Kidney (tissue), 14 donors: Measurements from ENCODE around the gene HHLA2. TPM values are rescaled to one million over a fixed set of nuclear protein-coding genes. Genes with fewer than 3 reads are reported as not detected.

Experiments
- DNase-seq, 5 donors: peaks; one replicate each; pipeline ENCODE4 v3.0.0-alpha.2; 2013 to 2020
- FAIRE-seq: peaks from 2 replicates; lab custom pipeline; 2012; peaks lifted over from hg19 to GRCh38; lab: Jason Lieb, UNC
- H3K27ac ChIP-seq, 2 donors: one replicate each; pipeline ENCODE4 v1.7.0; 2013; ENCODE audit warnings: low read depth in 2 of 2, low read length in 2 of 2, inconsistent platforms in 1 of 2
- H3K27me3 ChIP-seq: one replicate; pipeline ENCODE4 v1.7.1; 2013; ENCODE audit warnings: low read length, inconsistent platforms; ENCODE audit not compliant: control insufficient read depth, insufficient read depth
- H3K36me3 ChIP-seq, 3 donors: one replicate each; pipeline versions ENCODE4 v1.7.0 to v1.7.1; 2013; ENCODE audit warnings: low read length in 3 of 3, control low read depth in 1 of 3, inconsistent platforms in 1 of 3; ENCODE audit not compliant: insufficient read depth in 3 of 3, control insufficient read depth in 2 of 3
- H3K4me1 ChIP-seq, 3 donors: one replicate each; pipeline versions ENCODE4 v1.7.0 to v1.7.1; 2013; ENCODE audit warnings: low read length in 3 of 3, inconsistent platforms in 1 of 3, low read depth in 1 of 3; ENCODE audit not compliant: control insufficient read depth in 2 of 3, insufficient read depth in 2 of 3
- H3K4me3 ChIP-seq, 3 donors: one replicate each; pipeline versions ENCODE4 v1.7.0 to v1.8.1; 2013; ENCODE audit warnings: low read length in 3 of 3, control low read depth in 1 of 3, inconsistent platforms in 1 of 3
- H3K9ac ChIP-seq, 3 donors: one replicate each; pipeline versions ENCODE4 v1.7.0 to v1.7.1; 2013; ENCODE audit warnings: low read length in 3 of 3, control low read depth in 1 of 3, inconsistent platforms in 1 of 3
- H3K9me3 ChIP-seq, 3 donors: one replicate each; pipeline versions ENCODE4 v1.7.0 to v1.7.1; 2013; ENCODE audit warnings: low read length in 3 of 3, control low read depth in 1 of 3, inconsistent platforms in 1 of 3; ENCODE audit not compliant: control insufficient read depth in 2 of 3, insufficient read depth in 1 of 3
- CTCF ChIP-seq: IDR thresholded peaks from 3 replicates; pipeline ENCODE4 v1.5.1; 2012; ENCODE audit warnings: mild to moderate bottlenecking, moderate library complexity, borderline replicate concordance; ENCODE audit not compliant: insufficient read depth; ENCODE audit errors: extremely low read depth
- intact Hi-C: fragments of 100-400 bp; cut with DNase I; formaldehyde crosslinking; loops from one replicate; pipeline ENCODE4 v1.11.1; 2022
- polyA plus RNA-seq: library from polyadenylated mRNA; stranded (reverse); fragments of 350-450 nt; fragmentation: Illumina TruSeq; extraction: RNeasy Lipid Tissue Mini Kit (QIAGEN cat#74804); gene quantifications from one replicate; pipeline ENCODE4 v1.2.3, GENCODE V29; 2014; ENCODE audit warnings: low read depth, low replicate concordance; ENCODE audit not compliant: insufficient read depth
- total RNA-seq: library from RNA; stranded (reverse); fragmentation: NEBNext Ultra II Directional; extraction: Animal tissue kit (Norgen Biotek cat#: 25700); gene quantifications from one replicate; pipeline ENCODE4 v1.2.1, GENCODE V29; 2021
- donor health status: control.
- donor health status: control.
- donor health status: control.
- donor health status: control.
- donor health status: control.
- donor health status: DM: yes; HTN: yes; CAD: no.
- donor health status: Normal renal cell carcinoma (clear cell type).

The HHLA2 gene
- total and polyA plus RNA-seq, 2 donors from 2014 or later, result 5.1 to 18.8 TPM

GRCh38 chr3:108394016-108394415 lies 97.7 kb downstream of the HHLA2 start:
- no peak overlapping the region for H3K9ac ChIP-seq
- H3K27me3 ChIP-seq, result no peaks in the 10 kb centered on the region
- no peak overlapping the region for H3K27ac ChIP-seq
- FAIRE-seq (no peak), DNase-seq (no peak)
- no peaks in the 10 kb centered on the region for H3K4me1 ChIP-seq
- TF ChIP-seq CTCF, result no peak
- no peak overlapping the region for H3K4me3 ChIP-seq
- intact Hi-C loops, result no loop called here
- H3K9me3 ChIP-seq, result no peaks in the 10 kb centered on the region
- H3K36me3 ChIP-seq, result no peaks in the 10 kb centered on the region

GRCh38 chr3:108394563-108394962 lies 98.2 kb downstream of the HHLA2 start:
- Histone ChIP-seq H3K9me3 (no peaks in the 10 kb centered on the region), H3K27ac (no peak overlapping the region), H3K36me3 (no peaks in the 10 kb centered on the region), H3K9ac (no peak overlapping the region), H3K27me3 (no peaks in the 10 kb centered on the region), H3K4me3 (no peak overlapping the region), H3K4me1 (no peaks in the 10 kb centered on the region)
- DNase-seq (no peak), FAIRE-seq (no peak)
- TF ChIP-seq CTCF, result no peak
- intact Hi-C loops, result no loop called here

- FAIRE-seq (no peak), DNase-seq (no peak)
- H3K27me3 ChIP-seq, result no peaks in the 10 kb centered on the region
- no peak overlapping the region for H3K27ac ChIP-seq
- H3K36me3 ChIP-seq, result no peaks in the 10 kb centered on the region
- no peaks in the 10 kb centered on the region for H3K4me1 ChIP-seq
- no peak for TF ChIP-seq CTCF
- H3K9me3 ChIP-seq, result peaks cover 0 to 3% (median 0%) of the 10 kb centered on the region in 3 donors
- intact Hi-C loops, result no loop called here
- H3K4me3 ChIP-seq, result no peak overlapping the region
- H3K9ac ChIP-seq, result no peak overlapping the region
Measured at GRCh38 chr3:108396336-108396735, 100.0 kb downstream of the HHLA2 start.

GRCh38 chr3:108398510-108398909 lies 102.2 kb downstream of the HHLA2 start:
- DNase-seq, result no peak
- H3K36me3 ChIP-seq, result no peaks in the 10 kb centered on the region
- FAIRE-seq, result no peak
- intact Hi-C loops, result no loop called here
- peaks cover 0 to 3% (median 0%) of the 10 kb centered on the region in 3 donors for H3K9me3 ChIP-seq
- no peak overlapping the region for H3K27ac ChIP-seq
- TF ChIP-seq CTCF, result no peak
- H3K9ac ChIP-seq, result no peak overlapping the region
- H3K27me3 ChIP-seq, result no peaks in the 10 kb centered on the region
- no peak overlapping the region for H3K4me3 ChIP-seq
- H3K4me1 ChIP-seq, result no peaks in the 10 kb centered on the region
